ENCODE results near the gene SFXN5.

The SFXN5 gene

DNA sequence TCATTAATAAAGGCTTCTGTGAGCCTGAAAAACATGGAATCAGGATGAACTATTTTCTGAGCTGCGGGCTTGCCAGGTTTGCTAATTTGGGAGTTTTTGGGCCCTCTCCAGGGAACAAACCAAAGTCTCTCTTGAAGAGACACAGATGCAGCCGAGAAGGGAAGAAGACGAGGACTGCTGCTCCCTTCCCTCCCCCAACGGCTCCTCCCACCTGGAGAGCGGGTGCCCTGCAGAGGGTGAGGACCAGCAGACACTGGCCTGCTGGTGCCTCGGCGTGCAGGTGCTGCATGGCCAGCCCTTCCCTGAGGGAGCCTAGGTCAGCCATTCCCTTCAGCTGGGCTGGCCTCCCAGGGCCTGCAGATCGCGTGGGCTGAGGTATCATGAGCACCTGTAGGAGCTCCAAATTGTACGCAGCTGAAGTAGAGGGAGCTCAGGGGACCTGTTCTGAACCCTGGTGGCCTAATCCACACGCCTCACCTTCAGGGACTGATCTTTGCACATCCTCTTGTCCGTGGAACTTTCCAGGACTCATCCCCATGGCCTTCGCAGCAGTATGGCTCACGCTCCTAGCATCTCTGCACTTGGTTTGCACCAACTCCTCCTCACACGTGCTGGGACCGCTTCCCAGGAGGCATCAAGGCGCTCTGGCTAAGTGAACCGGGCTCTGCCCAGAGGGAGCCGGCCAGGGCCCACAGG, 134.7 kb downstream of the SFXN5 start:
- DNase-seq (ENCODE audit: low read depth) = no peak
- no peak for TF ChIP-seq CTCF (IDR thresholded peaks at IDR 0.05; ENCODE audit: low read depth, low read length, missing control alignments)
- H3K4me3 ChIP-seq (ENCODE audit: low read depth, low read length) = no peak overlapping the region

DNA sequence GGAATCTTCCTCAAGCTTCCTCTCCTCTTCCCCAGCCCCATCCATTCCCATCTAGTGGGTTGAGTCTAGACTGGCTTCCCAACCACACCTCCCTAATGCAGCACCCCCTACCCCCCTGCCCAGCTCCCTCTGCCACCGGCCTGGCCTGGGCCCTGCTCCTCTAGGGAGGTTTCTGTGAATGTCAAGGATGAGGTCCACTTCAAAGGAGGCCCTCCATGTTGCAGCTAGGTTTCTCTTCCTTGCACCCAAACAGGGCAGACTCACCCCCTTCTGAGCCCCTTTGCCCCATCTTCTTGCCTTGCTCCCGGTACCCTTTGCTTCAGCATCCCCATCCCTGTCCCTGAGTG, 135.9 kb downstream of the SFXN5 start:
- no peak for DNase-seq (ENCODE audit: low read depth)
- H3K4me3 ChIP-seq (ENCODE audit: low read depth, low read length) = no peak overlapping the region
- no peak for TF ChIP-seq CTCF (IDR thresholded peaks at IDR 0.05; ENCODE audit: low read depth, low read length, missing control alignments)

GRCh38 chr2:72934683-72935610, 136.6 kb downstream of the SFXN5 start:
- peak; percentile 46 for TF ChIP-seq CTCF (IDR thresholded peaks at IDR 0.05; ENCODE audit: low read depth, low read length, missing control alignments)
- H3K4me3 ChIP-seq (ENCODE audit: low read depth, low read length) = no peak overlapping the region
- DNase-seq (ENCODE audit: low read depth) = no peak

- DNase-seq (ENCODE audit: low read depth) = no peak
- no peak overlapping the region for H3K4me3 ChIP-seq (ENCODE audit: low read depth, low read length)
- TF ChIP-seq CTCF (IDR thresholded peaks at IDR 0.05; ENCODE audit: low read depth, low read length, missing control alignments) = no peak
Observed at GRCh38 chr2:72933646-72934151, 137.8 kb downstream of the SFXN5 start.

DNA sequence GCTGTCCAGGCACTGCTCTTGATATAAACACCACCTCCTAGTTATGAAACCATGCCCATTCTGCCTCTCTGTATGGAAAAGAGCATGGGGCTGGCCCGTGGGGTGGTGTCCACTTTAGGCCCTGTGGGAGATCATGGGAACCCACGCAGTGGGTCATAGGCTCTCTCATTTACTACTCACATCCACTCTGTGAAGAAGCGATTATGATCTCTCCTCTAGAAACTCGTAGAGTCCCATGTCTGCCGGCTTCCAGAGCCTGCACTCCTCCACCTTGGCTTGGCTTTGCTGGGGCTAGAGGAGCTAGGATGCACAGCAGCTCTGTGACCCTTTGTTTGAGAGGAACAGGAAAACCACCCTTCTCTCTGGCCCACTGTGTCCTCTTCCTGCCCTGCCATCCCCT, 138.3 kb downstream of the SFXN5 start:
- no peak for DNase-seq (ENCODE audit: low read depth)
- no peak for TF ChIP-seq CTCF (IDR thresholded peaks at IDR 0.05; ENCODE audit: low read depth, low read length, missing control alignments)
- H3K4me3 ChIP-seq (ENCODE audit: low read depth, low read length) = no peak overlapping the region

GRCh38 chr2:72932805-72933204, 138.7 kb downstream of the SFXN5 start:
- DNase-seq (ENCODE audit: low read depth) = no peak
- no peak for TF ChIP-seq CTCF (IDR thresholded peaks at IDR 0.05; ENCODE audit: low read depth, low read length, missing control alignments)
- no peak overlapping the region for H3K4me3 ChIP-seq (ENCODE audit: low read depth, low read length)

Measured in GM12864 (cell line).